Hepatocyte (in vitro differentiated cells): ENCODE data around the gene ZNF483.

Experiments
- EZH2 ChIP-seq: fragments of 200-600 bp; sonication (generic); IDR thresholded peaks from 2 replicates; pipeline ENCODE4 v1.6.1; 2016; ENCODE audit warnings: antibody characterized with exemption, mild to moderate bottlenecking, borderline replicate concordance
- EZH2phosphoT487 ChIP-seq: fragments of 200-600 bp; sonication (generic); IDR thresholded peaks from one replicate; pipeline ENCODE4 v1.6.1; 2018; ENCODE audit warnings: antibody characterized with exemption, mild to moderate bottlenecking, low read depth, moderate library complexity; ENCODE audit not compliant: unreplicated experiment, severe bottlenecking
- TF ChIP-seq, protein P1 (sequence below): fragments of 200-600 bp; sonication (generic); IDR thresholded peaks from 2 replicates; pipeline ENCODE4 v1.5.1; 2016; ENCODE audit warnings: antibody characterized with exemption, mild to moderate bottlenecking; ENCODE audit not compliant: poor library complexity

DNA sequence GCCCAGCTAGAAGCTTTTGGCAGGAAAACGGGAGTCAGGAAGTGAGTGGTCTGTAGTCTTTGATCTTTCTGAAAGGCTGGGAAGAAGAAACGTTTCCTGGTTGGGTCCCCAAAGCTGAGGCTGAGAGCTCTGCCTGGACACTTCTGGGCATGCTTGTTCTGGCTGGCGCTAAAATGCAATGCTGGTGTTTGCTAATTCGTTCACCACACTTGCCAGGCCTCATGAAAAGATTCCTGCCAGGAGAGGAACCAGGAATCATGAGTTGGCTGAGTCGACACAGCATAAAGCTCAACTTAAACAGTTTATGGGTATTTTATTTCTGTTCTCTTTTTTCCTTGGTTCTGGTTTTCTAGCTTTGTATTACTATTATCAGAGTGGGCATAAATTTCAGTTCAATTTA is 85.2 kb downstream of the ZNF483 start:
- TF ChIP-seq, protein P1, sequence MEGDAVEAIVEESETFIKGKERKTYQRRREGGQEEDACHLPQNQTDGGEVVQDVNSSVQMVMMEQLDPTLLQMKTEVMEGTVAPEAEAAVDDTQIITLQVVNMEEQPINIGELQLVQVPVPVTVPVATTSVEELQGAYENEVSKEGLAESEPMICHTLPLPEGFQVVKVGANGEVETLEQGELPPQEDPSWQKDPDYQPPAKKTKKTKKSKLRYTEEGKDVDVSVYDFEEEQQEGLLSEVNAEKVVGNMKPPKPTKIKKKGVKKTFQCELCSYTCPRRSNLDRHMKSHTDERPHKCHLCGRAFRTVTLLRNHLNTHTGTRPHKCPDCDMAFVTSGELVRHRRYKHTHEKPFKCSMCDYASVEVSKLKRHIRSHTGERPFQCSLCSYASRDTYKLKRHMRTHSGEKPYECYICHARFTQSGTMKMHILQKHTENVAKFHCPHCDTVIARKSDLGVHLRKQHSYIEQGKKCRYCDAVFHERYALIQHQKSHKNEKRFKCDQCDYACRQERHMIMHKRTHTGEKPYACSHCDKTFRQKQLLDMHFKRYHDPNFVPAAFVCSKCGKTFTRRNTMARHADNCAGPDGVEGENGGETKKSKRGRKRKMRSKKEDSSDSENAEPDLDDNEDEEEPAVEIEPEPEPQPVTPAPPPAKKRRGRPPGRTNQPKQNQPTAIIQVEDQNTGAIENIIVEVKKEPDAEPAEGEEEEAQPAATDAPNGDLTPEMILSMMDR = no peak
- TF ChIP-seq EZH2phosphoT487 (no peak), EZH2 (no peak)
